Thymus (tissue), 11 donors: ENCODE data around the gene THRB. TPM values are rescaled to one million over a fixed set of nuclear protein-coding genes. Genes with fewer than 3 reads are reported as not detected.
A peak's percentile ranks its signal among the peaks of the same experiment; 100 is the strongest.

Experiments used
- DNase-seq, 9 donors: peaks; one replicate each; pipeline ENCODE4 v3.0.0-alpha.2; 2013; ENCODE audit warnings: low spot score in 9 of 9, low read depth in 6 of 9, missing footprints in 1 of 9
- H3K27ac ChIP-seq, 2 donors: one replicate each; pipeline ENCODE4 v1.5.1; 2013; ENCODE audit warnings: control low read depth in 1 of 2, low read depth in 1 of 2, low read length in 1 of 2, mild to moderate bottlenecking in 1 of 2, moderate library complexity in 1 of 2
- H3K27me3 ChIP-seq, 2 donors: one replicate each; pipeline ENCODE4 v1.5.1; 2013; ENCODE audit warnings: low read length in 1 of 2; ENCODE audit not compliant: control insufficient read depth in 2 of 2, insufficient read depth in 1 of 2
- H3K36me3 ChIP-seq, 2 donors: one replicate each; pipeline ENCODE4 v1.5.1; 2013; ENCODE audit warnings: low read length in 1 of 2, mild to moderate bottlenecking in 1 of 2, moderate library complexity in 1 of 2; ENCODE audit not compliant: control insufficient read depth in 2 of 2, insufficient read depth in 2 of 2
- H3K4me1 ChIP-seq, 2 donors: one replicate each; pipeline ENCODE4 v1.5.1; 2013; ENCODE audit warnings: low read length in 2 of 2; ENCODE audit not compliant: control insufficient read depth in 2 of 2, insufficient read depth in 2 of 2
- H3K4me3 ChIP-seq, 2 donors: one replicate each; pipeline ENCODE4 v1.5.1; 2013; ENCODE audit warnings: low read length in 2 of 2, control low read depth in 1 of 2, mild to moderate bottlenecking in 1 of 2
- H3K9me3 ChIP-seq, 2 donors: one replicate each; pipeline ENCODE4 v1.5.1; 2013; ENCODE audit warnings: low read length in 1 of 2, mild to moderate bottlenecking in 1 of 2; ENCODE audit not compliant: control insufficient read depth in 2 of 2, insufficient read depth in 1 of 2
- WGBS: extraction: QIAGEN DNeasy Blood & Tissue Kit; methylation state at CpG from one replicate; pipeline ENCODE4 v1.1.7; 2013; 5-methylcytosine and 5-hydroxymethylcytosine counted together
- polyA plus RNA-seq: library from polyadenylated mRNA; stranded (reverse); fragments of 200-250 nt; gene quantifications from one replicate; pipeline ENCODE4 v1.2.3, GENCODE V29; 2013
- total RNA-seq: library from RNA; stranded (reverse); fragments of 120-200 nt; gene quantifications from one replicate; pipeline ENCODE4 v1.2.4, GENCODE V29; 2013
- donor health status: healthy.

THRB gene
- total and polyA plus RNA-seq, 2 donors = 2.2 to 3.5 TPM

DNA sequence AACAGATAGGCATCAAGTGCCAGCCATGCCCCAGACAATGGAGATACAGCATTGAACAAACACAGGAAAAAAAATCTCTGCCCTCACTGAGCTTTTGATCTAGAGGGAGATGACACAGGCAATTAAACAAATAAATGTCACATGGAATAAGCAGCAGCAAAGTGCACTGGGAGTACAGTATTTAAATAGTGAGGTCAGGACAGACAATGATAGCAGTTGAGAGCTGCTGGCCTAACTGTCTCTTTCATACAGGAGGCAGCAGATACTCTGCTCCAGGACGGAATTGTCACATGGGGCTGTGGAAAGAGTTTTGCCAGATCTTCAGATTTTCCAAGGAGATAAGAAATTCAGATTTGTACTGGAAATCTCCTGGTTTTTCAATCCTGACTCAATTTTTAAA, 241.3 kb downstream of the THRB start:
- Histone ChIP-seq H3K36me3 (no peaks in the 10 kb centered on the region), H3K27me3 (no peaks in the 10 kb centered on the region), H3K27ac (no peak overlapping the region), H3K4me3 (no peak overlapping the region), H3K9me3 (no peaks in the 10 kb centered on the region), H3K4me1 (no peaks in the 10 kb centered on the region)
- 95% methylated on average over 1 of the region's 1 CpG for WGBS
- no peak for DNase-seq

DNA sequence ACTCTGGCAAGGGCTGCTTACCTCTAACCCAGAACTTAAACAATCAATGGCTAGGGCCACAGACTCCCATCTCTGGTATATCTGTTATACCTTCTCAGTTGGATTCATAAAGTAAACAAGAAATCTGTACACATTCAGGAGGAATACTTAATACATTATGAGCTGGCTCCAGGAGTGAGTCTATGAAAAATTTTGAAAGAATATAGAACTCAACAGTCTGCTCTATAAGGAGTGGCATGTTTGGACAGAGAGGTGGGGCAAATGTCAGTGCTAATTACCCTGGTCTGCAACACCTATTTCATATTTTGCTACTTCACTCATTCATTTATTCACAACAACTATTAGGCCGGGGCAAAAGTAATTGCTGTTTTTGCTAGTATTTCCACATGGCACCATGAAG, 245.1 kb downstream of the THRB start:
- DNase-seq = no peak
- Histone ChIP-seq H3K4me3 (no peak overlapping the region), H3K36me3 (no peaks in the 10 kb centered on the region), H3K4me1 (no peaks in the 10 kb centered on the region), H3K27me3 (no peaks in the 10 kb centered on the region), H3K27ac (no peak overlapping the region), H3K9me3 (no peaks in the 10 kb centered on the region)
- 96% methylated on average over 1 of the region's 1 CpG for WGBS

DNA sequence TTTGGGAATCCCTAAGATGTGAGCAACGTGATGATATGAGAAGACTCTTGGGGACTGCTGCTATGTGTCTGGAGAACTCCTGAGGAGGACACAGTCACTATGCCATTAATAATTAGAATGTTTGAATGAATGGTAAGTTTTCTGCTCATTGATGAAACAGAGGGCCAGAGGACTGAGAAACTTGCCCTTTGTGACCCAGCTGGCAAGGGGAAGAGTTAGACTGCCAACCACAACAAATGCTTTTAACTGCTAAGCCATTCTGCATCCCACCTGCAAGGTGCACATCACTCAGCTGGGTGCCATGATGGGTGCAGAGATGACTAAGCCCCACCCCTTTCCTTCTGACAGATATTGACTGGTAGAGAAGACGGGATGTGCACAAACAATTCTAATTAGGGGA, 249.6 kb downstream of the THRB start:
- Histone ChIP-seq H3K9me3 (no peaks in the 10 kb centered on the region), H3K4me1 (no peaks in the 10 kb centered on the region), H3K36me3 (no peaks in the 10 kb centered on the region), H3K4me3 (no peak overlapping the region), H3K27me3 (no peaks in the 10 kb centered on the region), H3K27ac (no peak overlapping the region)
- 96% methylated on average over 2 of the region's 2 CpGs for WGBS
- DNase-seq = no peak

DNA sequence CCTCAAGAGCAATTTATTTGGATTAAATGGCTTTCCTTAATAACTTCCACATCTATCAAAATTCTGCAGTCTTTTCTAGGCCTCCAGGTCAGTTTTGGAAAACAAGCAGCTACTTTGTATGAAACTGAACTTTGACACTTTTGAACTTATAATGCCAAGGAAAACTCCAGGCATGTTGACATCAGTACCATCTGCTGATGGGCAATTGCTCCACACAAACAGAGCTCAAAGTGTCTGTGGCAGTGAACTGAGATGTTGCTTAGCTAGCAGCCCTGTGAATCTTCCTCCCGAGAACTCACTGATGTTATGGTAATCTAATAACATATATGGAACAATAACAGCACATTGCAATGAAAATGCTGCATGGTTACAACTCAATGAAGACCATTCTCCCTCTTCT, 250.2 kb downstream of the THRB start:
- no peaks in the 10 kb centered on the region for H3K4me1 ChIP-seq
- no peaks in the 10 kb centered on the region for H3K27me3 ChIP-seq
- no peaks in the 10 kb centered on the region for H3K9me3 ChIP-seq
- no peaks in the 10 kb centered on the region for H3K36me3 ChIP-seq
- H3K27ac ChIP-seq = no peak overlapping the region
- WGBS = 99% methylated on average over 1 of the region's 1 CpG
- no peak overlapping the region for H3K4me3 ChIP-seq
- DNase-seq = no peak

DNA sequence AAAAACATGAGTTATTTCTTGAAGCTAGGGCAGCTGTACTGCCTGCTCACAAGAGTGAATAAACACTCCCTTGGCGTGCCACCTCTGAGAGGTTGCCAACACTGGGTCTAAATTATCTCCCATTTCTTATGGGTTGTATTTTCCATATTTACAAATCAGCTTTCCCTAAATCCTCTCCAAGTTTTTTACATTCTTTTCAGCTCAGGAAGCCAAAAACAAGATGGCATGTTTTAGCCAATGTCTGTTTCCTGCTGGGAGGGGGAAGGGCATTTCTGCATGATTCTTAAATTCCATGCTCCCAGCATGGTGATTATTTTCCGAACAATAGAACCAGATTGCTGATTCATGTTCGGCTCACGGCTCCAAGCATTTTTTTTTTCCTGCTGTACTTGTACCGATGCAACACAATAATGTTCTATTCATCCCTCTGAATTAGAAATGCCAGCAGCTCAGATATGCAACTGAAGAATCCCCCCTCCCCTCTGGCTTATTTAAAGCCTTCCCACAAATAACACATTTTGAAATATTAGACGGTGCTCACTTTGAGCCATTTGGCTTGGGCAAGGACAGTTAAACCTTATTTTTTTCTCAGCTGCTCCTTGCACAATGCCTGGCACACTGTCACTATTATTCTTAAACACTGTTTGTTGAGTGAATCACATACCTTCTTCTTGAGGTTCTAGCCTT, 252.5 kb downstream of the THRB start:
- Histone ChIP-seq H3K4me1 (no peaks in the 10 kb centered on the region), H3K4me3 (no peak overlapping the region), H3K27ac (no peak overlapping the region), H3K36me3 (no peaks in the 10 kb centered on the region), H3K27me3 (no peaks in the 10 kb centered on the region), H3K9me3 (no peaks in the 10 kb centered on the region)
- DNase-seq = no peak
- WGBS = 89% methylated on average over 6 of the region's 6 CpGs

DNA sequence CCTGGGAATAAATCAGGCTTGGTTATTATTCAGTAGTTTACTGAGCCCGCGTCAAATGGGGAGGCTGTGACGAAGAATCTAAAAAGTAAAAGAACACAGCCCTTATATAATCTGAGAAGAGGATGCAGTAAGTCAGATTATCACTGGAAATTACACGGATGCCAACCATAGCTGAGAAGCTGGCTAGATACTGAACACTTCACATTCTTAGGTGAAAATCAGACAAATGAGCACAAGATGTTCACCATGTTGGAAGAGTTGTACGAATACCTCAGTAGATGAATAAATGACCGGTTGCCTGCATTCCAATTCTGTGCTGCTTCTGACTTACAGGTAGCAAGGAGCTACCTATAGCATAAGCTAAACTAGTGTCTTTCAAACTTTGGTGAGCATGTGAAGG, 254.3 kb downstream of the THRB start:
- Histone ChIP-seq H3K27me3 (no peaks in the 10 kb centered on the region), H3K36me3 (no peaks in the 10 kb centered on the region), H3K27ac (no peak overlapping the region), H3K9me3 (no peaks in the 10 kb centered on the region), H3K4me1 (no peaks in the 10 kb centered on the region), H3K4me3 (no peak overlapping the region)
- DNase-seq = no peak
- WGBS = 98% methylated on average over 6 of the region's 6 CpGs

DNA sequence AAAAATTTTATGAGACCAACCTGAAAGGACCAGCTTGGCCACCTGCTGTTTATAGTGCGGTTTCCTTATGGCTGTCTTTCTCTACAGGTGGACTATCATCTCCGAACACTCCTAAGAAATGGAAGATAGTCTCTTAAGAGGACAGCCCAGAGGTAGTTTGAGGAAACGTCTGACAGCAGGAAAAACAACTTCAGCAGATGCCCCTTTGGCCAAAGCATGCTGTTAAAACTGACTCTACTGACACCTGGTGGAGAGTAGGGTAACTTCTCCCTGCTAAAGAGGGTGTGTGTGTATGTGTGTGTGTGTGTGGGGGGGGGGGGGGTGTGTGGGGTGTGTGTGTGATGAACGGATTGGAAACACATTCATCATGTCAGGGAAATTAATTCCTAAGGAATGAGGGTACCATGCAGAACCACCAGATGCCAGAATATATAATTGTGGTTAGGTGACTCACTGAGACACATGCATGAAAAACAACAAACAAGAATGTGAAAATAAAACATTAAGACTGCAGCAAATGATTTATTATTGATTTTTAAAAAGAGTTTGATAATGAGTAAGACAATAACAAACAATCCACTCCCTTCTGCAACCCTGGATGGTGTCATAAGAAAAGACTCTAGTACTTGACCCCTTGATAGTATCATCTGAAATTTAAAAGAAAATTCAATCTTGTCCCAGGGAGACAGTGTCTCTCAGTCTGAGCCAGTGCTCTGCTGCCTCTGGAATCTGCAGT, 256.5 kb downstream of the THRB start:
- H3K27ac ChIP-seq = no peak overlapping the region
- H3K4me1 ChIP-seq = no peaks in the 10 kb centered on the region
- H3K27me3 ChIP-seq = no peaks in the 10 kb centered on the region
- 39% methylated on average over 4 of the region's 4 CpGs for WGBS
- H3K36me3 ChIP-seq = no peaks in the 10 kb centered on the region
- H3K4me3 ChIP-seq = no peak overlapping the region
- DNase-seq = peak; percentile 19 to 73 (median 42)
- H3K9me3 ChIP-seq = no peaks in the 10 kb centered on the region

DNA sequence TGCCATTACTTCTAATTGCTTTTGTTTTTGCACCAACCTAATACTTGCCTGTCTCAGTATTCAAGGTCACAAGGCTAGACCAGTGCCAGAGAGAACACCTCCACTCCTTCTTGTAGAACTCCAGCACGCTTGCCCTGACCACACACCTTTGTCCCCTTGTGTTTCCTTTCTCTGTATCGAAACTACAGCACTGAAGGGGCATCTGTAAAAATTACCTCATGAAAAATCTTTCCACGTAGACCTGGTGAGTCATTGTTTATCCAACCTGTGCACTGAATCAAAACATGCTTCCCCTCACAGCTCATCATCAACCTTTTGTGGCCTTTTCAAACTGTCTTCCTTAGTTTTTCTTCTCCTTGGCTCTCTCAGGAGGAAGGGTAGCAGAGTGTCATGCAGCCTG, 259.5 kb downstream of the THRB start:
- no peaks in the 10 kb centered on the region for H3K4me1 ChIP-seq
- no peak overlapping the region for H3K4me3 ChIP-seq
- WGBS = 87% methylated on average over 3 of the region's 3 CpGs
- no peak for DNase-seq
- no peaks in the 10 kb centered on the region for H3K36me3 ChIP-seq
- no peak overlapping the region for H3K27ac ChIP-seq
- no peaks in the 10 kb centered on the region for H3K27me3 ChIP-seq
- H3K9me3 ChIP-seq = no peaks in the 10 kb centered on the region

DNA sequence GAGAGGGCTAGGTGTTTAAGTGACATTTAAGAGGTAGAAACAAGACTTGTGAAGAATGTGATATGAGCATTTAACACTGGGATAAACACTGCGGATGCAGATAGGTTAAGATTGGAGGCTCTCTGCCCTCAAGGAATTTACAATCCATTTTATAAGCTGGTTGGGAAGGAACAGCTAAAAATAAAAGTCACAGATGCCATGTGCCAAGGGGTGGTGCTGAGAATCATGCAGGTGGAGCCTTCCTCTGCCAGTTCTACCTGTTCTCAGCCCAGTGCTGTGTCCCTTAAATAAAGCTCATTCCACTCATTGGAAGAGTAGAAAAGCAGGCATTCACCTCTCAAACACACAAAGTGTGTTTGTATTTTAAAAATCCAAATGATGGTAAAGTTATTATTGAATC, 261.9 kb downstream of the THRB start:
- Histone ChIP-seq H3K27me3 (no peaks in the 10 kb centered on the region), H3K9me3 (no peaks in the 10 kb centered on the region), H3K4me1 (no peaks in the 10 kb centered on the region), H3K27ac (no peak overlapping the region), H3K36me3 (no peaks in the 10 kb centered on the region), H3K4me3 (no peak overlapping the region)
- WGBS = 94% methylated on average over 1 of the region's 1 CpG
- DNase-seq = no peak
